HEK293 (cell line): ENCODE results near the gene ST6GALNAC1.

ENCODE experiments used
- CTCF ChIA-PET: fragments of 350-600 bp; formaldehyde crosslinking; extraction: SDS; loops from one replicate; lab custom pipeline; 2021; ENCODE audit warnings: antibody characterized with exemption; lab: Yijun Ruan, JAX
- POLR2A ChIA-PET: fragments of 300-600 bp; formaldehyde crosslinking; extraction: SDS; loops from one replicate; lab custom pipeline; 2020; ENCODE audit warnings: antibody characterized with exemption, inconsistent platforms; lab: Yijun Ruan, JAX
- H3K27ac ChIP-seq: fragments of 200-500 bp; sonication (Bioruptor generic); 2 replicates; pipeline ENCODE4 v1.5.1; 2014; ENCODE audit warnings: low read depth, low read length, control low read depth, inconsistent platforms; ENCODE audit errors: extremely low read depth
- H3K36me3 ChIP-seq, 2 experiments: fragments of 200-500 bp in 1 of 2; sonication (Bioruptor generic) in 1 of 2; 1 replicate in 1 of 2; 2 replicates in 1 of 2; pipeline ENCODE4 v1.5.1; 2014 to 2017; ENCODE audit warnings: inconsistent platforms in 2 of 2, low read length in 2 of 2; ENCODE audit not compliant: control insufficient read depth in 2 of 2, insufficient read depth in 1 of 2
- H3K4me1 ChIP-seq: fragments of 200-500 bp; sonication (Bioruptor generic); 2 replicates; pipeline ENCODE4 v1.5.1; 2014; ENCODE audit warnings: mild to moderate bottlenecking, low read length, inconsistent platforms; ENCODE audit not compliant: control insufficient read depth, insufficient read depth
- H3K4me3 ChIP-seq: 2 replicates; pipeline ENCODE4 v1.5.1; 2011; ENCODE audit warnings: low read depth, mild to moderate bottlenecking, control low read depth, low read length, moderate library complexity
- H3K9me3 ChIP-seq: fragments of 200-500 bp; sonication (Bioruptor generic); 2 replicates; pipeline ENCODE4 v1.5.1; 2014; ENCODE audit warnings: low read depth, low read length, inconsistent platforms; ENCODE audit not compliant: control insufficient read depth, insufficient read depth
- BCL11B ChIP-seq: fragments of 450-650 bp; formaldehyde crosslinking; IDR thresholded peaks from 2 replicates; pipeline ENCODE4 v1.5.1; 2016; ENCODE audit warnings: low read depth, missing biosample characterization, missing genetic modification characterization
- EGR2 ChIP-seq: fragments of 450-650 bp; formaldehyde crosslinking; IDR thresholded peaks from 2 replicates; pipeline ENCODE4 v1.5.1; 2016; ENCODE audit warnings: low read depth, missing biosample characterization, missing genetic modification characterization
- FEZF1 ChIP-seq: fragments of 450-650 bp; formaldehyde crosslinking; IDR thresholded peaks from 2 replicates; pipeline ENCODE4 v1.5.1; 2016; ENCODE audit warnings: missing biosample characterization, missing genetic modification characterization
- HIC1 ChIP-seq: fragments of 450-650 bp; formaldehyde crosslinking; IDR thresholded peaks from 2 replicates; pipeline ENCODE4 v1.5.1; 2016; ENCODE audit warnings: missing biosample characterization, missing genetic modification characterization
- SALL2 ChIP-seq: fragments of 450-650 bp; formaldehyde crosslinking; IDR thresholded peaks from 2 replicates; pipeline ENCODE4 v1.5.0; 2017; ENCODE audit warnings: missing biosample characterization, mild to moderate bottlenecking, missing genetic modification characterization, borderline replicate concordance
- YY1 ChIP-seq: fragments of 450-650 bp; formaldehyde crosslinking; IDR thresholded peaks from 2 replicates; pipeline ENCODE4 v1.5.1; 2018; ENCODE audit warnings: missing biosample characterization, missing genetic modification characterization
- ZBTB10 ChIP-seq: fragments of 450-650 bp; formaldehyde crosslinking; IDR thresholded peaks from 2 replicates; pipeline ENCODE4 v1.5.1; 2016; ENCODE audit warnings: missing biosample characterization, missing genetic modification characterization
- ZBTB44 ChIP-seq: fragments of 450-650 bp; IDR thresholded peaks from 2 replicates; pipeline ENCODE4 v1.5.1; 2018; ENCODE audit warnings: missing biosample characterization, mild to moderate bottlenecking, missing genetic modification characterization
- ZFHX2 ChIP-seq: fragments of 450-650 bp; formaldehyde crosslinking; conservative IDR thresholded peaks from 2 replicates; pipeline ENCODE4 v1.5.1; 2016; ENCODE audit warnings: missing biosample characterization, missing genetic modification characterization
- ZFP3 ChIP-seq: fragments of 450-650 bp; formaldehyde crosslinking; IDR thresholded peaks from 2 replicates; pipeline ENCODE4 v1.5.1; 2016; ENCODE audit warnings: low read depth, missing biosample characterization, missing genetic modification characterization
- ZFP41 ChIP-seq: fragments of 450-650 bp; formaldehyde crosslinking; IDR thresholded peaks from 2 replicates; pipeline ENCODE4 v1.5.1; 2016; ENCODE audit warnings: missing biosample characterization, missing genetic modification characterization, borderline replicate concordance
- ZNF121 ChIP-seq: fragments of 450-650 bp; formaldehyde crosslinking; IDR thresholded peaks from 2 replicates; pipeline ENCODE4 v1.5.1; 2016; ENCODE audit warnings: missing biosample characterization, missing genetic modification characterization
- ZNF24 ChIP-seq: fragments of 450-650 bp; formaldehyde crosslinking; IDR thresholded peaks from 2 replicates; pipeline ENCODE4 v1.5.1; 2016; ENCODE audit warnings: missing biosample characterization, missing genetic modification characterization
- ZNF548 ChIP-seq: fragments of 450-650 bp; formaldehyde crosslinking; IDR thresholded peaks from 2 replicates; pipeline ENCODE4 v1.5.1; 2016; ENCODE audit warnings: missing biosample characterization, missing genetic modification characterization
- ZNF600 ChIP-seq: fragments of 450-650 bp; formaldehyde crosslinking; IDR thresholded peaks from 2 replicates; pipeline ENCODE4 v1.5.1; 2016; ENCODE audit warnings: missing biosample characterization, missing genetic modification characterization
- ZNF623 ChIP-seq: fragments of 450-650 bp; formaldehyde crosslinking; IDR thresholded peaks from 2 replicates; pipeline ENCODE4 v1.5.1; 2016; ENCODE audit warnings: missing biosample characterization, missing genetic modification characterization
- ZNF624 ChIP-seq: fragments of 450-650 bp; formaldehyde crosslinking; IDR thresholded peaks from 2 replicates; pipeline ENCODE4 v1.5.1; 2017; ENCODE audit warnings: missing biosample characterization, missing genetic modification characterization
- ZNF785 ChIP-seq: fragments of 450-650 bp; formaldehyde crosslinking; IDR thresholded peaks from 2 replicates; pipeline ENCODE4 v1.5.1; 2016; ENCODE audit warnings: missing biosample characterization, missing genetic modification characterization
- TF ChIP-seq, protein P1 (sequence below): fragments of 450-650 bp; formaldehyde crosslinking; IDR thresholded peaks from 2 replicates; pipeline ENCODE4 v1.5.1; 2017; ENCODE audit warnings: missing biosample characterization, mild to moderate bottlenecking, missing genetic modification characterization, moderate library complexity
- TF ChIP-seq, protein P2 (sequence below): IDR thresholded peaks from 2 replicates; pipeline ENCODE4 v1.6.1; 2011; ENCODE audit warnings: mild to moderate bottlenecking, low read depth, low read length, borderline replicate concordance

The ST6GALNAC1 gene

GRCh38 chr17:76577876-76578275, 65.7 kb downstream of the ST6GALNAC1 start:
- TF ChIP-seq ZNF600 (tag by site-specific recombination) (peak; percentile 74), ZBTB10 (tag by site-specific recombination) (no peak)
- Histone ChIP-seq H3K4me3 (no peak overlapping the region), H3K27ac (no peak overlapping the region), H3K9me3 (no peaks in the 10 kb centered on the region), H3K4me1 (no peaks in the 10 kb centered on the region; the same call in 1 of the 2 replicates), H3K36me3 (no peaks in the 10 kb centered on the region)
- ChIA-PET CTCF (interaction anchor here (0.5 to 1.7 kb wide), 4 partner anchors 17 to 795 kb away, joined by 3 to 9 read pairs (median 4); no protein-coding TSS in a partner anchor), POLR2A (interaction anchor here (1.5 kb wide), 1 partner anchor 10 kb away, joined by 5 read pairs; no protein-coding TSS in a partner anchor)

DNA sequence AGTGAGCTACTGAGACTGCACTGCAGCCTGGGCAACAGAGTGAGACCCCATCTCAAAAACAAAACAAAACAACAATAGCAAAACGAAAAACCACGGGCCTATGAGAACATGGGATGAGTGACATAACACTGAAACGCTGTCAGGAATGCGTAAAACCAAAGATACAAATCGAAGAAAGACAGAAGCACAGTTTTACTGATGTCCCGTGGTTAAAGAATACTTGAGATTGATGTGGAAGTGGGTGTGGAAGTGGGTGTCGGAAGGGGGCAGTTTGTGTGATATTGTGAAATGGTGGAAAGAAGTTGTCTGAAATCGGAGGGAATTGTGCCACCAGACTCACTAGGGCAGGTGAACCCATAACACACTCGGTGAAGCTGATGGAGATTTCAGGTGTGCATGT, 67.4 kb downstream of the ST6GALNAC1 start:
- no peak overlapping the region for H3K4me3 ChIP-seq
- no peaks in the 10 kb centered on the region; the same call in 1 of the 2 replicates for H3K4me1 ChIP-seq
- H3K27ac ChIP-seq = no peak overlapping the region
- H3K36me3 ChIP-seq = no peaks in the 10 kb centered on the region
- ChIA-PET CTCF (interaction anchor here (0.7 to 1.8 kb wide), 3 partner anchors 18 to 22 kb away, joined by 3 to 6 read pairs (median 3); no protein-coding TSS in a partner anchor), POLR2A (interaction anchor here (1.0 to 1.7 kb wide), 3 partner anchors 10 to 16 kb away, joined by 5 to 7 read pairs (median 6); partner anchors contain the start of gene ST6GALNAC2)
- H3K9me3 ChIP-seq = no peaks in the 10 kb centered on the region
- TF ChIP-seq ZNF548 (tag by site-specific recombination) (no peak), ZNF121 (tag by site-specific recombination) (peak; percentile 88; the same call in 1 of the 2 replicates), ZFP3 (tag by site-specific recombination) (no peak), ZNF785 (tag by site-specific recombination) (no peak), ZNF624 (tag by site-specific recombination) (no peak), FEZF1 (no peak), BCL11B (tag by site-specific recombination) (no peak), ZBTB44 (tag by site-specific recombination) (no peak), YY1 (tag by site-specific recombination) (no peak), EGR2 (tag by site-specific recombination) (peak; percentile 54; the same call in 1 of the 2 replicates), ZFP41 (tag by site-specific recombination) (no peak), ZFHX2 (peak; percentile 60), ZNF623 (no peak), ZNF600 (tag by site-specific recombination) (0 out of 2 replicates have a peak, but pooled peaks have one; percentile 34), HIC1 (no peak), SALL2 (tag by site-specific recombination) (no peak), ZNF24 (tag by site-specific recombination) (no peak)
- TF ChIP-seq, protein P1, sequence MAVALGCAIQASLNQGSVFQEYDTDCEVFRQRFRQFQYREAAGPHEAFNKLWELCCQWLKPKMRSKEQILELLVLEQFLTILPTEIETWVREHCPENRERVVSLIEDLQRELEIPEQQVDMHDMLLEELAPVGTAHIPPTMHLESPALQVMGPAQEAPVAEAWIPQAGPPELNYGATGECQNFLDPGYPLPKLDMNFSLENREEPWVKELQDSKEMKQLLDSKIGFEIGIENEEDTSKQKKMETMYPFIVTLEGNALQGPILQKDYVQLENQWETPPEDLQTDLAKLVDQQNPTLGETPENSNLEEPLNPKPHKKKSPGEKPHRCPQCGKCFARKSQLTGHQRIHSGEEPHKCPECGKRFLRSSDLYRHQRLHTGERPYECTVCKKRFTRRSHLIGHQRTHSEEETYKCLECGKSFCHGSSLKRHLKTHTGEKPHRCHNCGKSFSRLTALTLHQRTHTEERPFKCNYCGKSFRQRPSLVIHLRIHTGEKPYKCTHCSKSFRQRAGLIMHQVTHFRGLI (tag by site-specific recombination) = no peak
- TF ChIP-seq, protein P2, sequence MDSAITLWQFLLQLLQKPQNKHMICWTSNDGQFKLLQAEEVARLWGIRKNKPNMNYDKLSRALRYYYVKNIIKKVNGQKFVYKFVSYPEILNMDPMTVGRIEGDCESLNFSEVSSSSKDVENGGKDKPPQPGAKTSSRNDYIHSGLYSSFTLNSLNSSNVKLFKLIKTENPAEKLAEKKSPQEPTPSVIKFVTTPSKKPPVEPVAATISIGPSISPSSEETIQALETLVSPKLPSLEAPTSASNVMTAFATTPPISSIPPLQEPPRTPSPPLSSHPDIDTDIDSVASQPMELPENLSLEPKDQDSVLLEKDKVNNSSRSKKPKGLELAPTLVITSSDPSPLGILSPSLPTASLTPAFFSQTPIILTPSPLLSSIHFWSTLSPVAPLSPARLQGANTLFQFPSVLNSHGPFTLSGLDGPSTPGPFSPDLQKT = no peak
- TF ChIP-seq, all 188 proteins: peak for 4
